Measurements from ENCODE around the gene PCBP3.
"Not testable (repeated sequence)": the region's sequence is repeated elsewhere in the genome, so short reads cannot be mapped to it uniquely, and the experiment has no call there.

PCBP3 gene

DNA sequence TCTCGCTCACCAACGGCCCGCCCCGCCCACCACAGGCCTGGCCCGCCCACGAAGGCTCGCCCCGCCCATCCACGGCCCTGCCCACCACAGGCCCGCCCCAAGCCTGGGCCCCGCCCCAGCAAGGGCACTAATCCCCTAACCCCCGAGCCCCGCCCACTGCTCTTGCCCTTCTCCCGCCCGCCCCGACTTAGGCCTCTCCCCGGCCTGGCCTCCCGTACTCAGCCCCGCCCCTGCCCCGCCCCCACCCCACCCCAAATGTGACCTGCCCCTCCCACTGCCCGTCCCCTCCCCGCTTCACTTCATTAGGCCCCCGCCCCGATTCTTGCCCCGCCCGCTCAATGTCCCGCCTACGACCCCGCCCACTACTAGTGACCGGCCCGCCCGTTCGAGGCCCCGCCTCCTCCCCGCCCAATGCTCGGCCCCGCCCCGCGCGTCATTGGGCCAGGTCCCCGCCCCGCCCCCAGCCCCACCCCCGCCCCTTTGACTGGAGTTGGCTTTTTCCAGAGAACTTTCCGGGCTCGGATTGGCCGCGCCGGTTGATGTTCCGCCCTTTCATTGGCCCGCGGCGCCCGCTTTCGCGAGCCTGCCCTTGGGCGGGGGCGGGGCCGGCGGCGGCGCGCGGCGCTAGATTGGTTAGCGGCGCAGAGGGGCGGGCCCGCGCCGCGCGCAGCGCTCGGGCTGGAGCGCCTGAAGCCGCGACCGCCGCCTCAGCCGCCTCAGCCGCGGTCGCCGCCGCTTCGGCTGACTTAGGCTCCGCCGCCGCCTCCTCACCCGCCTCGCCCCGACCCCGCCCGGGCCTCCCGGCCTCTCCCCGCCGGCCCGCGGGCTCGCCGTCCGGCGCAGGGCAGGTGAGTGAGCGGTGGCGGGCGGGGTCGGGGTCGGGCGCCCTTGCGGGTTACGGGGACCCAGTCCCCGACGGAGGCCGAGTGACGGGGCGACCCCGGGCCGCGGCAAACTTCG, at the start of gene PCBP3:
Gene PCBP3, plus strand, starts transcription at position 705 of the 960 bp plus-strand sequence. CDS start 206,361 bp downstream, outside the sequence.
- DNase-seq (ENCODE audit: low read depth in 2 of 2) = peak; percentile 72 to 85

DNA sequence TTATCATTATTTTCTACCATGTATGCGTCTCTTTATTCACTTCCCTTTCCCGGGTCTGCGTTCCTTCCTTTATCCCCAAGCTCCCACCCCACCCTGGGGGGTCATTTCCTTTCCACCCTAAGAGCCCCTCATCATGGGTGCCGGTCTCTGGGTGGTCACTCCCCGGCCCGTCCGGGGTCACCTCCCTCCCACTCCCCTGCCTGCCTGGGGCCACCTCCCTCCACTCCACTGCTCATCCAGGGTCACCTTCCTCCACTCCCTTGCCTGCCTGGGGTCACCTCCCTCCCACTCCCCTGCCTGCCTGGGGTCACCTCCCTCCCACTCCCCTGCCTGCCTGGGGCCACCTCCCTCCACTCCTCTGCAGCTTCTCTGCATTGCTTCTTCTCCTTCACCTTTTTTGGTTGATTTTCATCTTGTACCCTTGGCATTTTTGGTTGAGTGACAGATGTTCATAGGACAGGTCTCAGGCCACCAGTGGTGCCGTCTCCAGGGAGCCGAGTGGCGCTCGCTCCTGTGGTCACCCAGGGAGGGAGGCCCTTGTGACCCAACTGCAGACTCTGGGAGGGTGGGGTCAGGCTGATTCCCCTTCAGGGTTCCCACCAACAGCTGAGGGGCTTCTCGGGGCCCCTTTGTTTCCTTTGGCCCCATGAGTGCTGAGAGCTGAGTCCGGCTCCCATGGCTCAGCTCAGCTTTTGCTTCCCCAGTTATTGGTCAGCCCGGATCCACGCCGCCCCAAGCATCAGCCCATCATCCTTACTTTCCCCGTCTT, 48.6 kb upstream of the PCBP3 start:
- DNase-seq (ENCODE audit: low read depth in 2 of 2) = no peak

DNA sequence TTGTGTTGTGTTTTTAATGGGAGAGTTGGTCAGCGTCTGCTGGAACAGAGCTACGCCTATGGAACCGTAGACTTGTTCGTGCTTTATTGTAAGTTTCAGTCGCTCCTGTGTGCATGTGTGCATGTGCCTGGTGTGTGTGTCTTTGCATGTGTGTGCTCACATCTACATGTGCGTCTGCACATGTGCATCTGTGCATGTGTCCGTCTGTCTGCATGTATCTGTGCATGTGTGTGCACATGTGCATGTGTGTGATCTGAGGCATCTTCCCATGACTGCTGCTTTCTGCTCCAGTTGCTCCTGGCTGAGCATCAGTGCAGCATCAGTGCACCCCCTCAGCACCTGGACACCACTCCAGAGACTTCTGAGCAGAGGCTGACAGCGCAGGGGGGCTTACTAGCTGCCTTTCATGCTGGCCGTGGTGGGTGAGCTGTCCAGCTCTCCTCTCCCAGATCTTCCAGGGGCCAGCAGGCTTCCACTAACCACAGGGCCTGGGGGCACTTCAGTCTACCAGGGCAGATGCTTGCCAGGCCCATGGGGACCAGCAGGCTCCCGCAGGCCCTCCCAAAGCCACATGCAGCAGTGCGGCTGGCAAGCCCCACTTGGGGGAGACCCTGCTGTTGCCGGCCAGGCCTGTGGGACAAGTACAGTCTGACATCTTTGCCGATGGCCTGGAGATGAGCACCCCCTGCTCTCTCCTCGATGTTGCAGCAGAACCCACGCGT, 47.8 kb upstream of the PCBP3 start:
- DNase-seq (ENCODE audit: low read depth in 2 of 2) = no peak

DNA sequence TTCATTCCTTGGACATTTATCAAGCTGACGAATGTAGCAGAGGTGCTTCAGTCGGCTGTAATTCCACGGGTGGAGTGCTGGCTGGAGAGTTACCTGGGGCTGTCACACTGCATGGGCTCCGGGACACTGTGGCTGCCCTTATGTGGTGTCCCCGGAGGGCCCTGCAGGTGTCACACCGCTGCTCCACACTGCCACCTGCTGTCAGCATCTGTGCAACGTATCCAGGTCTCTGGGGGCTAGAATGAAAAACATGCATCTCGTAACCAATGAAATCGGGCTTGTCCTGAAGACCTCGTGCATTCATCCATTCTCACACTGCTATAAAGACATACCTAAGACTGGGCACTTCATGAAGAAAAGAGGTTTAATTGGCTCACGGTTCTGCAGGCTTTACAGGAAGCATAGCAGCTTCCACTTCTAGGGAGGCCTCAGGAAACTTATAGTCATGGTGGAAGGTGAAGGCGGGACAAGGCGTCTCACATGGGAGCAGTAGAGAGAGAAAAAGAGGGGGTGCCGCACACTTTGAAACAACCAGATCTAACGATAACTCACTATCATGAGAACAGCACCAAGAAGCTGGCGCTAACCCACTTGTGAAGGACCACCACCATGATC, 46.7 kb upstream of the PCBP3 start:
- peak; percentile 72 to 76 for DNase-seq (ENCODE audit: low read depth in 2 of 2)

DNA sequence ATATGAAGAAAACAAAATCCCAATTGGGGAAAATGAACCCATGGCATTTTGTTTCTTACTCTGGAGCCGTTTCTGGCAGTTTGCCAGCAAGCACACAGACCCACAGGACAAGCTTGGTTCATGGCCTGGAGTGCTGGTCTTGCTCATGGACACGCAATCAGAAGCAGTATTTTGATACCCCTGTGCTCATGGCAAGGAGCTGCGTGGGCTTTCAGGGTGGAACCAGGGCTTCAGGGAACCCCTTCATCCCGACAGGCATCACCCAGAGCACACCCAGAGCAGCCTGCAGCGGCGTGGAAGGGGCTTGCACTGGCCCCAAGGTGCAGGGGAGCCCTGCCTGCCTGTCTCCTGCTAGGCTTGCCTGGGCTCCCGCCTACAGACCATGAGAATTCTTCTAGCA, 45.4 kb upstream of the PCBP3 start:
- no peak for DNase-seq (ENCODE audit: low read depth in 2 of 2)

GRCh38 chr21:45598666-45599065, 44.9 kb upstream of the PCBP3 start:
- DNase-seq (ENCODE audit: low read depth in 2 of 2) = no peak

DNA sequence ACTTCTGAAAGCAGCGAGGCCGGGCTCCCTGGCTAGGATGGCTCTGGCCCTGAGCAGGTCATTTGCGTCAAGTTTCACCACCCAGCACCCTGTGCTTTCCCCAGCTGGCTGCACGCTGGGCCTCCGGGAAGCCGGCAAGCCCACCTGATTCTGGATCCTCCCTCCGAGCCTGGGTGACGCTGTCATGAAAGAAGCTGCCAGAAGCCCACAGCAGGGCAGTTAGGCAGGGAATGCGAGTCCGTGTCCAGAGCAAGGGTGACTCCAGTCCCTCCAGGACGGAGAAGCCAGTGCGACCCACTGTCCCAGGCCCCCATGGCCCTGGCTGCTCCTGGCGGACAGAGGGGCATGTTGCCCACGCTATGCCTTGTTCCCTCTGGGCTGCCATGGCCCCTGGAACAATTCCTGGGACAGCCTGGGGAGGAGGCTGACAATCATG, 44.4 kb upstream of the PCBP3 start:
- no peak for DNase-seq (ENCODE audit: low read depth in 2 of 2)

DNA sequence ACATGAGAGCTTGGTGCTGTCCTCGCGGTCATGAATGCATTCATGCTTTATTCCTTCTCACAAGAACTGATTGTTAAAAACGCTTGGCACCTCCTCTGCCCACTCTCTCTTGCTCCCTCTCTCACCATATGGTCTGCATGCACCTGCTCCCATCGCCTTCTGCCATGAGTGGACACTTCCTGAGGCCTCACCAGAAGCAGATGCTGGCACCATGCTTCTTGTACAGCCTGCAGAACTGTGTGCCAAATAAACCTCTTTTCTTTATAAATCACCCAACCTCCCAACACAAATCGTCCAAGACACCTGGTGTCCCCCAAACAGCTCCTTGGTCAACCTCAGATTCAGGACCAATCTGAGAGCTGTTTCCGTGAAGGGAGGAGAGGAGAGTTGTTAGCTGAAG, 43.3 kb upstream of the PCBP3 start:
- DNase-seq (ENCODE audit: low read depth in 2 of 2) = no peak

DNA sequence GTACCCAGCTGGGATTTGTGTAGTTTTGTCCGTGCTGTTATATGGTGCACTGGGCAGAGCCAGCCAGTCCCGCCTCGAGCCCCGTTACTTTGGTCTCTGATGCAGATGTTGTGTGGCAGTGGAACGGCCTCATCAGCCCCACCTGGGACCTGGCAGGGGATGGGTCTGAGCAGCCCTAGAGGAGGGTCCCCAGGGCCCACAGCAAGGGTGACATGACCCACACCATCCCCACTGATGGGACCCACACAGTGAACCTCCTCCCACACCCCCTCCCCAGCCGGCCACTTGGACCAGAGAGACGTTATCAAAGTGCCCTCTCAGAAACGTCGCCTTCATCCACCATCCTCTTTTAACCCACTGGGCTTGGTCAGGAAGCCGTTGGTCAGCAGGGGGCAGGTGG, 42.0 kb upstream of the PCBP3 start:
- DNase-seq (ENCODE audit: low read depth in 2 of 2) = no peak

DNA sequence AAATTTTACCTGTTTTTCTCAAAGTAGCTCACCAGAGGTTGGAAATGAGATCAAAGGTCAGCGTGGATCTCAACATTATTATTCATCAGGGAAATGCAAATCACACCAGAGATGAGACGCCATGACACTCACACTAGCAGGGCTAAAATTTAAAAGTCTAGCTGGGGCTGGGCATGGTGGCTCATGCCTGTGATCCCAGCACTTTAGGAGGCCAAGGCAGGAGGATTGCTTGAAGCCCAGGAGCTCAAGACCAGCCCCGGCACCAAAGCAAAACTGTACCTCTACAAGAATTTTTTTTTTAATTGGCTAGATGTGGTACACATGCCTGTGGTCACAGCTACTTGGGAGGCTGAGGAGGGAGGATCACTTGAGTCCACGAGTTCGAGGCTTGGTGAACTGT, 41.4 kb upstream of the PCBP3 start:
- DNase-seq (ENCODE audit: low read depth in 2 of 2) = no peak

- DNase-seq (ENCODE audit: low read depth in 2 of 2) = no peak
Observed at GRCh38 chr21:45603481-45603880, 40.0 kb upstream of the PCBP3 start.

DNA sequence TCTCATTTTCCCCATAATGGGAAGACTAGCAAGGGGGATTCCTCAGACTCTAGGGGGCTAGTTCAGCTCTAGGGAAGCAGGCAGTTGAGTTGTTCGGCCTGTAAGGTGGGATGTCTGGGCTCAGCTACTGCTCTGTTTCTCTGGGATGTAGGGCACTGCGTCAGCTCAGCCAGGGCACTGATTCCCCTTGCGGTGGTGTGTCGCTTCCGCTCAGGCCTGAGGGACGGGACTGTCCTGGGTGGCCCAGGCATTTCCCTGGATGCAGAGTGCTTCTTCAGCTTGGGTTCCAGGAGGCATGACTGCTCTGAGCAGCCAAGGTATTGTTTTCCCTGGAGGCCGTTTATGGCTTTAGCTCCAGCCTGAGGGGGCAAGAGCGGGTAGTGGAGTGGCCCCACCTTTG, 38.8 kb upstream of the PCBP3 start:
- DNase-seq (ENCODE audit: low read depth in 2 of 2) = not testable (repeated sequence)

DNA sequence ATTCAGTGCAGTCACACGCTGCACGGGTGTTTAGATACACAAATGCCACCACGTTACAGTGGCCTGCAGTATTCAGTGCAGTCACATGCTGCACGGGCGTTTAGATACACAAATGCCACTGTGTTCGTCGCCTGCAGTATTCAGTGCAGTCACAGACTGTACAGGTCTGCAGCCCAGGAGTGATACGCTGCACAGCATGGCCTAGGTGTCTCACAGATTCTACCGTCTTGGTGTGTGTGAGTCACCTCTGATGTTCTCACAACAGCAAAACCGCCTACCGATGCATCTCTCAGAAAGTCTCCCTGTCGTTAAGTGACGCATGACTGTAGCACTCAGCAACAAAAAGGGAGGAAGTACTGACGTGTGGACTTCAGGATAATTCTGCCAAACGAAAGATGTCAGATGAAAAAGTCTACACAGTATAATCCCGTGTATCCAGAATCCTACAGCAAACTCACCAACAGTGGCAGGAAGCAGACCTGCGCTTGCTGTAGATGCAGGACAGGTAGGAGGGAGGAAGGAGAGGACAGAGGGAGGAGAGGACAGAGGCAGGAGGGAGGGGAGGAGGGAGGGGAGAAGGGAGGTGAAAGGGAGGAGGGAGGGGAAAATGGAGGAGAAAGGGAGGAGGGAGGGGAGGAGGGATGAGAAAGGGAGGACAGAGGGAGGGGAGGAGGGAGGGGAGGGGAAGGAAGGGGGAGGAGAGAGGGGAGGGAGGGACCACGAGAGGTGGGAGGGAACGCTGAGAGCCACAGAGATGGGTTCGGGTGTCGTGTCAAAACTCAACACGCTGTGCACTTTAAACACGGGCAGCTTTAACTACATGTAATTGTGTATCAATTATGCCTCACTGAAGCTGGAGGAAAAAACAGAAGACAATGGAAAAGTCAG, 36.3 kb upstream of the PCBP3 start:
- no peak for DNase-seq (ENCODE audit: low read depth in 2 of 2)

- no peak for DNase-seq (ENCODE audit: low read depth in 2 of 2)
Observed at GRCh38 chr21:45607909-45608295, 35.6 kb upstream of the PCBP3 start.

- not testable (repeated sequence) for DNase-seq (ENCODE audit: low read depth in 2 of 2)
Observed at GRCh38 chr21:45608747-45609470, 34.6 kb upstream of the PCBP3 start.

DNA sequence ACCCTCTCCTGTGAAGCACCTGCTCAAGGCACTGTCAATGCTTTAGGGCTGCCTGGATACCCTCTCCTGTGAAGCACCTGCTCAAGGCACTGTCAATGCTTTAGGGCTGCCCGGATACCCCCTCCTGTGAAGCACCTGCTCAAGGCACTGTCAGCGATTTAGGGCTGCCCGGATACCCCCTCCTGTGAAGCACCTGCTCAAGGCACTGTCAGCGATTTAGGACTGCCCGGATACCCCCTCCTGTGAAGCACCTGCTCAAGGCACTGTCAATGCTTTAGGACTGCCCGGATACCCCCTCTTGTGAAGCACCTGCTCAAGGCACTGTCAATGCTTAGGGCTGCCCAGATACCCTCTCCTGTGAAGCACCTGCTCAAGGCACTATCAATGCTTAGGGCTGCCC, 33.9 kb upstream of the PCBP3 start:
- DNase-seq (ENCODE audit: low read depth in 2 of 2) = not testable (repeated sequence)

- DNase-seq (ENCODE audit: low read depth in 2 of 2) = no peak
Observed at GRCh38 chr21:45611296-45611695, 32.2 kb upstream of the PCBP3 start.

DNA sequence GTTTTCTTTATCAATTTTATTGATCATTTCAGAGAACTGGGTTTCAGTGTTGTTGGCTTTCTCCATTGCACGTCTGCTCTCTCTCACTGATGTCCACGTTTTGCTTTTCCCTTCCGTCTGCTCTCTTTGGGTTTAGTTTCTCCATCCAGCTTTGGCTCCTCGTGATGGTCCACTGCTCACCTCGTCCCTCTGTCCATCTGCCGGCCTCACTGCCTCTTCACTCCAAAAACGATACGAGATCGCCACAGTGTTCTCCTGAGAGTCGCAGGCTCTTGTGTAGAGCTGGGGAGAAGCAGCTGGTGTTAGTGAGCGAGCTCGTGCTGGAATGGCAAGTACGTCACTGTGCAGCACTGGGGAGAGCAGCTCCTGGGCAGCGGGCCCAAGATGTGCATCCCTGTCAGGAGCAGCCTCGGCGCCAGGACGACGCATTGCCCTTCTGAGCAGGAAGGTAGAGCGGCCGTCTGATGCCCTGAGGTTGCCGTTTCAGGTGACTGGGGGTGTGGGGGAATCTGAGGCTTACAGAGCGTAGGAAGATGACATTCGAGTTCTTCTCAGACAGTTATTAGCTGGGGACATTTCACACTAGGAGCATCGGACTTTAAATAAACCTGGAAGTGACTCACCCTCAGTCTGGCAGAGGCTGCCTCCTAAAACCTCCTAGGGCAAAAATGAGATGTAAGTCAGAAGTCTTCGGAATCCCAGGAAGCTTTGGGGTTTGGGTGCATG, 31.4 kb upstream of the PCBP3 start:
- DNase-seq (ENCODE audit: low read depth in 2 of 2) = no peak

GRCh38 chr21:45612665-45613019, 30.9 kb upstream of the PCBP3 start:
- not testable (repeated sequence) for DNase-seq (ENCODE audit: low read depth in 2 of 2)

All from stimulated activated CD8-positive, alpha-beta memory T cell treated with anti-CD3 and anti-CD28 coated beads, Interleukin-2, amount 100 ng/mL, for 1 hour (primary cell).